Fibroblast of skin of back (primary cell): ENCODE results near the gene PELO.
"Not testable (repeated sequence)": the region's sequence is repeated elsewhere in the genome, so short reads cannot be mapped to it uniquely, and the experiment has no call there.

Experiments used
- DNase-seq: peaks from one replicate; pipeline ENCODE4 v3.0.0-alpha.2; 2013

The PELO gene

DNA sequence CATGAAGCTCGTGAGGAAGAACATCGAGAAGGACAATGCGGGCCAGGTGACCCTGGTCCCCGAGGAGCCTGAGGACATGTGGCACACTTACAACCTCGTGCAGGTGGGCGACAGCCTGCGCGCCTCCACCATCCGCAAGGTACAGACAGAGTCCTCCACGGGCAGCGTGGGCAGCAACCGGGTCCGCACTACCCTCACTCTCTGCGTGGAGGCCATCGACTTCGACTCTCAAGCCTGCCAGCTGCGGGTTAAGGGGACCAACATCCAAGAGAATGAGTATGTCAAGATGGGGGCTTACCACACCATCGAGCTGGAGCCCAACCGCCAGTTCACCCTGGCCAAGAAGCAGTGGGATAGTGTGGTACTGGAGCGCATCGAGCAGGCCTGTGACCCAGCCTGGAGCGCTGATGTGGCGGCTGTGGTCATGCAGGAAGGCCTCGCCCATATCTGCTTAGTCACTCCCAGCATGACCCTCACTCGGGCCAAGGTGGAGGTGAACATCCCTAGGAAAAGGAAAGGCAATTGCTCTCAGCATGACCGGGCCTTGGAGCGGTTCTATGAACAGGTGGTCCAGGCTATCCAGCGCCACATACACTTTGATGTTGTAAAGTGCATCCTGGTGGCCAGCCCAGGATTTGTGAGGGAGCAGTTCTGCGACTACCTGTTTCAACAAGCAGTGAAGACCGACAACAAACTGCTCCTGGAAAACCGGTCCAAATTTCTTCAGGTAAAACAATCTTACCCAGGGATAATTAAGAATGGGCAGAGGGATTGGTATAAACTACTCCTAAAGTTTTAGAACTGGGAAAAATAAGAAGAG is 12.9 kb downstream of the PELO start:
- DNase-seq = peak; percentile 84

DNA sequence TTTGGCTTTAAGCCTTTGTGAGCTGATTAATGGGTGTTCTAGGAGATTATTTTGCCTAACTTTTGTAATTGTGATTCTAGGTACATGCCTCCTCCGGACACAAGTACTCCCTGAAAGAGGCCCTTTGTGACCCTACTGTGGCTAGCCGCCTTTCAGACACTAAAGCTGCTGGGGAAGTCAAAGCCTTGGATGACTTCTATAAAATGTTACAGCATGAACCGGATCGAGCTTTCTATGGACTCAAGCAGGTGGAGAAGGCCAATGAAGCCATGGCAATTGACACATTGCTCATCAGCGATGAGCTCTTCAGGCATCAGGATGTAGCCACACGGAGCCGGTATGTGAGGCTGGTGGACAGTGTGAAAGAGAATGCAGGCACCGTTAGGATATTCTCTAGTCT is 13.6 kb downstream of the PELO start:
- peak; percentile 41 for DNase-seq

DNA sequence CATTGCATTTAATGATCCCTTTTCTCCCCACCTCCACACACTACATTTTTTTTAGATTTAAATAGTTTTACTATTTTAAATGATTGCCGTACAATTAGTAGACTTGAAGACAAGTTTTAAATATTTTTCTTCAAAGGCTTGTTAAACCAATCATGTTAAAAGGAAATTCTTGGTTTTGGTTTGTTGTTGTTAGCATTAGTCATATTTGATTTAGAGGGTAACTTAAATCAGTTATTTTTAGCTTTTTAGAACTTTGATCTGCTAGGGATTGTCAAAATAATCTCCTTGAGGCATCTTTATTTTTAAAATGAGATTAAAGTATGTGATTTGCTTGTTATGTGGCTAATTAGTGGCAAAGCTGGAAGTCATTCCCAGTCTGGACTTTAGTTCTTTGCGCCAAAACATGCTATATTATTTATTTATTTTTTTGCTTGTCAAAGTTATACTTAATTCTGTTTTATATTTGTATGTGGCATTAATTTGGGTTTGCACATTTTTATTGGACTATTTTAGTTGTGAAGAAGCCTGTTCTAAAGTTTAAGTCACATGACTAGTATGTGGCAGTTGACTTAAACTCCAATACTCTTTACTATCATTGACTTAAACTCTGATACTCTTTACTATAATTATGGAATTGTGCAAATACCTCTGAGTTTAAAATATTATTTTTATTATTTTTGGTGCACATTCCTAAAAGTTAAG is 14.7 kb downstream of the PELO start:
- peak; percentile 51 for DNase-seq

DNA sequence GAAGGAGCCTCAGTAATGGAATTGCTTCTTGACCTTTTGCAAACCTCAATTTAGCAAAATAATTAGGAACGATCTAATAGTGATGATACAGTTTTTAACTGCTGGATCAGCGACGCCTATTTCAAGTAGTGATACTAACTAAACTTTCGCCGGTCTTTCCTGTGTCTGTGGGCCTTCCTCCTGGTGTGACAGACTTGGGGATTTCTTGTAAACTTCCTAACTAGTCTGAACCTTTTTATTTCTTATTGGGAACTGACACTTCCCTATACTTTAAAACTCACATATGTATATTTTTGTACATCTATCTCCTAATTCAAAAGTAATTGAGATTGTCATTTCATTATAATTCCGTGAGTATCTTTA is 15.2 kb downstream of the PELO start:
- no peak for DNase-seq

DNA sequence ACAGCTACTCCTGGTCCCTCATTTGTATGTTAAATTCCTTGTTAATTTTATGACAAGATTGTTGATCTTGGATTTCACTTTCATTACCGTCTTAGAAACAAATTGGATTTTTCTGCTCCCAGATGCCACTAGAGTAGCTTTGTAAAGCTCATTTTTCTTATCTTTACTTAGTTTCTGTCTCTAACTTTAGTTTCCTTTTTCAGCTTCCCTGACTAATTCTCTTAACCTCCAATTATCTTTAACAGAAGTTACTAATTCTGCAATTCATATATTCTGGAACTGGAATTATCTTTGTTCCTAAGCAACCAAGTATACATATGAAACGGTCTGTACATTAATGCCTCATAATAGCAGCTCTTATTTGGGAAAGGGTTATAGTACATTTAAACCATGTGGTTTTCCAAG is 16.7 kb downstream of the PELO start:
- DNase-seq = no peak

DNA sequence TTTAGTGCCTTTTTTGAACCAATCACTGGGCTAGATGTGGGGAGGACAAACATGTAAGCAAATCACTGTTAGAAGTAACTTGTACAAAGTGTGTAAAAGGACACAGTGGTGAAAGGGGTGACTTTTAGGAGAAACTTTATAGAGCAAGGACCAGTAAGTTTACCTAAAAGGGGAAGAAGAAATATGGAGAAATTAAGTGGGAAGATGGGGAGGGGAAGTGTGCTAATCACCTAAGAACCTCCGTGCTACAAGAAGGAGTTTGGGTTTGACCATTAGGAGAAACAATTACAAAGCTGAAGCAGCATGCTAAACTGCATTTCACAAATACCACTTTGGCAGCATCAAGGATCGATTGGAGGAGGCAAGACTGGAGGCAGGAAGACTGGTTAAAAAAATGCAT is 17.3 kb downstream of the PELO start:
- DNase-seq = no peak

DNA sequence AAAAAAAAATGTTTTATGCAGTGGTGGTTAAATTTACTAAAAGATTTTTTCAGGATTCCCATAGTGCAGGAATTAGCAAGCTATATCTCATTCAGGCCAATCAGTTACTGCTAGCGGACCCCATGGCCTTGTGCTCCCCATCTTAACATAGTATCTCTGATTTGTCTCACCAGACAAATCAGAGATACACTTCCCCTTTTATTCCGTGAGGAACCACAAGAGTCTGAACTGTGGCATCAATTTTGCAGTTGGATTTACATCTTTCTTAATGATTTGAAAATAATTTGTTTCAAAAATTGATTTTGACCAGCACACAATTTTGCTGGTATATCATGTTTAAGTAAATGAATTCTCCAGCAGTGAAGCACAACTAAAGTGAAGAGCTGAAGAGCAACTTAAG is 17.9 kb downstream of the PELO start:
- DNase-seq = no peak

DNA sequence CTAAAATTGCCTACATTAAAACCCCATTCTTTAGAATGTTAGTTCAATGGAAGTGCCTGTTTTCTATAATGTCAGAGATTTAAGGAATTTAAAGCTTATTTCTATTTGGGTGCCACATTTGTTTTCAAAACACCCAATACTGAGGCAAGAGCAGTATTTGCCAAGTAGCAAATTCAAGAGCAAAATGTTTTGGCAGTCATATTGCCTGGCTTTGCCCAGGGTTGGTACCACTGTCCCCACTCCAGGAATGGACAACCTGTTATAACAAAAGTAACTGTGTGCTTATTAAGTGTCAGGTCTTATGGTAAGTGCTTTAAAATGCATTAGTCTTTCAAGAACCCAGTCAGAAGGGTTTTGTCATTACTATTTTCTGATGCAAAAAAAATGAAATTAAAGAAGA is 19.3 kb downstream of the PELO start:
- no peak for DNase-seq

DNA sequence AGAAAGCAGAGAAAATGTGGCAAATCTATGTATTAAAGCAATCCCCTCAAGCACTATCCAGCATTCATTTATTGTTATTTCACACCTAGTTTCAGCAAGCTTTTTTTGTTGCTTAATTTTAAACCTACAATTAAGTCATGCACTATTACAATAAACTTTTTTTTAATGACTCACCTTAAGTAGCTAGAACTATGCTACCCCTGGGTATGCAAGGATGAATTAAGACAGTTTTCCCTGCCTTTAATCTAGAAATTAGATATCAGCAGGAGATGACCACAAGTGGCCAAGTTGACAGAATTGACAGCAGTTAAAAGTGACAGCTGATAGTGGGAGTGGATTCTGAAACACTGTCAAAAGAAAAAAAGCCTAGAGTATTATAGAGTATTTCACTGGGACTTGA is 20.0 kb downstream of the PELO start:
- no peak for DNase-seq

DNA sequence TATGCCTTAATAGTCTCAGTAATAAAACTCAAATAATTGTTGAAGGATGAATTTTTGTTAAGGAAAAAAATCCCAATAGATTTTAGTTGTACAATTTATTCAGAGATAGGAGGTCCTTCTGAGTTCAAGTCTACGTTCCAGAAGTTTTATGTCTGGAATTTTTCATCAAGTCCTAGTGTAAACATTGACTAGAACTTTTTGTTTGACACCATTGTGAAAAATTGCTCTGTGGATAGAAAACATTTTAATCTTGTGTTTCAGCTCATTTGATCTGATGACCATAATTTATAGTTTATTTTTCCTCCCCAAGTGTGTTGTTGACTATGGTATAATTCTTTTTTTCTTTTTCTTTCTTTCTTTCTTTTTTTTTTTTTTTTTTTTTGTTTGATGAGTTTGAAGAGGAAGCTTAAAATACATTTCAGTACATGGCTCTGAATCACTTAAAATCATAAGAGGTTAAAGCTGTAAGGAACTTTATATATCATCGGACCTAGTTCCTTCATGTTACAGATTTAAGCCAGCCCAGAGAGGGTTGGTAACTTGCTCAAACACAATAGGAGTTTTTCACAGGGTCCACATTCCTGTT is 20.7 kb downstream of the PELO start:
- peak; percentile 72 for DNase-seq

DNA sequence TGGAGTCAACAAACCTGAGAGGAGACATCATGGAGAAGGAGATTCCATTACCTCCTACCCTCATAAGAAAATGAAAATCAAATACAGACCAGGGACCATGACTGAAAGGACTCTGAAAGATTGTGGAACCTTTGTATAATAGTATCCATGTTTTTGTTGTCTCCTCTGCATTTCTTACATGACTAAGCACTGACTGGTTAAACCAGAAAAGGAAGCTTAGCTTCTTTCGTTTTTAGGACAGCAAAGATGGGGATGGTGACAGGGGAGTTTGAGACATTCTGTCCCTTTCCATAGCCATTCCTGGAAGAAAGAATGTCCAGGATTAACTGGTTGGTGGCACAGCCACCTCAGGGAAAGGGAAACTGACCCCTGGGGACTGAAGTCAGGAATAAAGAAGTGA is 22.2 kb downstream of the PELO start:
- DNase-seq = peak; percentile 81

DNA sequence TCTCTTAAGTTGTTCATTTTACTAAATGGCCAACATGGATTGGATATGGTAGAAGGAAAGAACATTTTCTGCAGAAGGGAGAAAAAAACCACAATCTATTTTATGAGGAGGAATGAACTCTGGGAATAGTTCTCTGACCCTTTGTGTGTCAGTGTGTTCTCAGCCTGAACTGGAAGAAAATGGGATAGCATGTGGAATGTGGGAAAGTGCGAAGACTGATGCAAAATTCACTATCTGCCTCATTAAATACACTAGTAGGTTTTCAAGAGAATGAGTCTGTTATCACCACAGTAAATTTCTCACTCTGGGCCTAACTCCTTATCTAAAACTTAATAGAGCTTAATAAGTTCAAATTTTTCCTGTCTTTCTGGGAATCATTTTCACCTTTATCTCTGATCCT is 22.7 kb downstream of the PELO start:
- DNase-seq = no peak

DNA sequence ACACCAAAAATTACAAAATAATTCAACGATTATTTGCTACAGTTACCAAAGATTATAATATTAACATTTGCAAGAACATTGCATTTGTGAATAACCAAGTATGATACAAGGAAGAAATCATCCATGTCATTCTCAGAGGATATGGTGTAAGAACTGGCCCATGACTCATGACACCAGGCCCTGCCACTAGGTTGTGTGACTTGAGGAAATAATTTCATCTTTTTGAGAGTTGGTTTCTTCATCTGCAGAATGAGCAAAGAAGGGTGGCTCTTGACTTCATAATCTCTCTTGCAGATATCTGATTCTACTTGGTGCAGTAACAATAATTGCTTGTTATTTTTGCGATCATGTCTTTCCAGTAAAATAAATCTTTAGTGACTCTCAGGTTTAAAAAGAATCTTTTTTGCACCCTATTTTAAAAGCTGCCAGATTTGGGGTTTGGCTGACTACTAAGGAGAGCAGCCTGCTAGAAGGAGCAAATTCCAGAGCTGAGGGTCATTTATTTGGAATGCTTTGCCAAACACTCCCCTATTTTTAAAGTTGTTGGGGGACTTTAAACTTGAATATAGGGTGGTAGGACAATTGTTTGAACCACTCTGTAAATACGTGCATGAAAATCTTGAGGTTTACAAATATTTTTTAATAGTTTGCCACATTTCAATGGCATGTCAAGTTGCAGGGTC is 23.5 kb downstream of the PELO start:
- peak; percentile 81 for DNase-seq

DNA sequence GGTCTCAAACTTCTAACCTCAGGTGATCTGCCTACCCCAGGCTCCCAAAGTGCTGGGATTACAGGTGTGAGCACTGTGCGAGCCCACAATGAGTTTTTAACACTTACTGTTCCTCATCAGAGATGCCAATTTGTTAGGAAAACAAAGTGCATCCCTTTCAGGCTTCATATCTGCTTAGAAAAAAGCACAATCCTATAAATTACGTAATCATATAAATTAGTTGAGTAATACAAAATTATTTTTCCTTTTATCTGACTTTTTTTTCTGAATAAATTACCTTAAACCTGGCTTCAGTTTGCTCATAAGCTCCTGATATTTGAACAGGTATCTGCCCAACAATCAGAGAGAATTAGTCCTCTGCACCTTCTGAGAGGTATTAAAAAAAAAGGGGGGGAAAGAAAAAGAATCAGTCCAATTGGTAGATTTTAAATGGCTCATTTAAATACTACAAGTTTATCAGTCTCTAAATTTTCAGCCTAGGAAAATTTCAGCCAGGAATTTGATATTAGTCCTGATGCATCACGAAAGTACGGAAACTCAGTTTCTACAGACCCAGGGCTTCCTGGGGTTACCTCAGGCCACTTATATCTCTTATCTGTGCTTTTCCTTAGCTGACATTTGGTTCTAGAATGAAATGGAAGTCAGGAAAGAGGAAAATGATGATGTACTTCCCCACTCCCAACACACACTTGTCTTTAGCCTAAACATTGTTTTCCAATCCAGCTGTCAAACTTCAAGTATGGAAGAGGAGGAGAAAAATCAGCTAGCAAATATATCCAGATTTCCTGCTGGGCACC is 26.8 kb downstream of the PELO start:
- DNase-seq = no peak

DNA sequence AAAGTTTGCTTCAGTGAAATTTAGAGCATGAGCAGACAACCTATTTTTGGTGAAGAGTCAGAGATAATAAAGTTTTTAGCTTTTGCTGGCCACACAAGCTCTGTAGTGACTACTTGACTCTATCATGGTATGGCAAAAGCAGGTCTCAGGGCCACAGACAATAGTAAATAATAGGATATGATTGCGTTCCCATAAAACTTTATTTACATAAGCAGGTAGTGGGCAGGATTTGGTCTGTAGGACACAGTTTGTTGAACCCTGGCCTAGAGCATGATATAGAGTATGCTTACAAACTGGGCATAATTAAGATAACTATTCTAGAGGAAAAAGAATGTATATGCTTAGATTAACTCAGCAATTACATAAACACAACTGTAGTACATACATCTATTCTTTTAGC is 30.1 kb downstream of the PELO start:
- no peak for DNase-seq

DNA sequence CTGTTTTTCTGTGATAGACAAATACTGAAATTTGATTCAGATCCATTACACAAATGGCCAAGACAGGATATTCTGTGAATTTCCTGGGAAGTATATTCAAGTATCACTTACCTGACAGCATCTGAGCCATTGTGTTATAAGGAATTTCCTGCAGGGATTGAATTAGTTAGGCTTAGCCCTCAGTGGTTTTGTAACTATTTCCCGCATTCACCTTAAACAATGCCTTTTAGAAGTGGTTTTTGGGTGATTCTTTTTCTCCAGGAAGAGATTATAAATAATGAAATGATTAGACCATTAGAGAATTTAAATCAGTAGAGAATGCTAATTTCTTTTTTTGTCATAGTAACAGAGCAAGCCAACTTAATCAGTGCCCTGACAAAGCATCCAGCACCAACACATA is 30.6 kb downstream of the PELO start:
- no peak for DNase-seq

DNA sequence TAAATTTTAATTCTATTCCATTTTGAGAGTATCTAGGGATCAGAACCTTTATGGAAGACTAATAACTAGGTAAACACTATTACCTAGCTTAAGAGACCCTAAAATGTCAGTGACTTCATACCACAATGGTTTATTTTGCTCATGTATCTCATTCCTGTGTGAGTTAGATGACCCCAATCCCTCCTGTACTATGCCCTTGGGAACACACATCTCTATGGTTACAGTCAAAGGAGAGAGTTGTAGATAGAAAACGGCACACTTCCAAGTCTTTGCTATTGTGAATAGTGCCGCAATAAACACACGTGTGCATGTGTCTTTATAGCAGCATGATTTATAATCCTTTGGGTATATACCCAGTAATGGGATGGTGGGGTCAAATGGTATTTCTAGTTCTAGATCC is 31.1 kb downstream of the PELO start:
- not testable (repeated sequence) for DNase-seq

DNA sequence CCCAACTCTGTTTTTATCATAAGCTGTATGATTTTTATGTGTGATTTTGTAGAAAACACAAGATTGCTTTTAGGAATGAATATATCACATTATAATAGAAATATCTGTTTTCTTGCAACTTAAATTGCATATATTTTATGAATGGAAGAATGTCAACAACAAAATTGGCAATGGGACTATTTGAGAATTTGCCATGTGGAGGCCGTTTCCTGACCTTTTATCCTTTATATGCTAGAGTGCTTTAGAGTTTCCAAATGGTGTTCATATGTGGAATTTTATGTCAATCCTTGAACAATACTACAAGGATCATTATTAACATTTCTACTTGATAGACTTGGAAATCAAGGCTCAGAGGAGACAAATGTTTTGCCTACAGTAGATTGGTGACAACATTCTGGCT is 34.2 kb downstream of the PELO start:
- no peak for DNase-seq

DNA sequence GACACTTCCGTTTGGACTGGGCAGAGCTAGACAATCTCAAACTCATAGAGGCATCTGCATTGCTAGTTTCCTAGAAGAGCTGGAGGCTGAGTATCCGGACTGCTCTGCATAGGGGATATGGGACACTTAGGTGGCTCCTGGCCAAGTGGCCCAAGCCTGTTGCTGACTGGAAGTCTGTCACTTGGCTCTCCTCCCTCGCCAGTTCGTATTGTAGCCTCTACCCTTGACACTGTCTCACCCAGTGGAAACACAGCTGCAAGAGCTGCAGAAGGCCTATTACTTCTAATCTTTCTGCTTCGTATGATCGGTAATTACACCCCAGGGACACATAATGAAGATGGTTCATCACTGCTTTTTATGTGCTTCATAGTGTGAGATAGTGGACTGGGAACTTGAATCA is 34.7 kb downstream of the PELO start:
- DNase-seq = no peak

DNA sequence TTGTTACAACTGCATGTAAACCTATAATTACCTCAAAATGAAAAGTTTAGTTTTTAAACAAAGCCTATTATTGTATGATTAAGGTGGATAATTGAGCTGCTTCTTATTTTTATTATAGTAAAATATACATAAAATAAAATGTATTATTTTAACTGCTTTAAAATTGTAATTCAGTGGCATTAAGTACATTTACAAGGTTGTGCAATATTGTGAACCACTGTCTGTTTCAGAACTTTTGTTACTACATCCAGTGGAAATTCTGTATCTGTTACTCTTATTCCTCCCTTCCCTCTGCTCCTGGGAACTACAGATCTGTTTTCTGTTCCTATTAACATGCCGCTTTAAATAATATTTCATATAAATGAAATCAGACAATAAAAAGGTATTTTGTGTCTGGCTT is 37.1 kb downstream of the PELO start:
- no peak for DNase-seq

DNA sequence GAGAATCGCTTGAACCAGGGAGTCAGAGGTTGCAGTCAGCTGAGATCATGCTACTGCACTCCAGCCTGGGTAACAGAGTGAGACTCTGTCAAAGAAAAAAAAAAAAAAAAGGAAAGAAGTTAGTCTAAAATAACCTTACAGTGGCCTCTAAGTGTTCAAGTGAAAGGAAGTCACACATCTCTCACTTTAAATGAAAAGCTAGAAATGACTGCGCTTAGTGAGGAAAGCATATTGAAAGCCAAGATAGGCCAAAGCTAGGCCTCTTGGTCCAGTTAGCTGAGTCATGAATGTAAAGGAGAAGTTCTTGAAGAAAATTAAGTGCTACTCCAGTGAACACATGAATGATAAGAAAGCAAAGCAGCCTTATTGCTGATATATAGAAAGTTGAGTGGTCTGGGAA is 38.1 kb downstream of the PELO start:
- DNase-seq = no peak

DNA sequence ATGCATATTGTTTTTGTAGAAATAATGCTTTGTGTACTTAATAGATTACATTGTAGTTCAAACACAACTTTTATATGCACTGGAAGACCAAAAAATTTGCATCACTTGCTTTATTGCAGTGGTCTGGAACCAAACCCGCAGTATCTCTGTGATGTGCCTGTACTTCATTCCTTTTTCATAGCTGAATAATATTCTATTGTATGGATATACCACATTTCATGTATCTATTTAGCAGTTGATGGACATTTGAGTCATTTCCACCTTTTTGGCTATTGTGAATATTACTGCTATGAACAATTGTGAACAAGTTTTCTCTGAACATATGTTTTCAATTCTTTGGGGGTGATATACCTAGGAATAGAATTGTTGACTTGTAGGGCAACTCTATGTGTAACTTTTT is 40.1 kb downstream of the PELO start:
- DNase-seq = no peak

DNA sequence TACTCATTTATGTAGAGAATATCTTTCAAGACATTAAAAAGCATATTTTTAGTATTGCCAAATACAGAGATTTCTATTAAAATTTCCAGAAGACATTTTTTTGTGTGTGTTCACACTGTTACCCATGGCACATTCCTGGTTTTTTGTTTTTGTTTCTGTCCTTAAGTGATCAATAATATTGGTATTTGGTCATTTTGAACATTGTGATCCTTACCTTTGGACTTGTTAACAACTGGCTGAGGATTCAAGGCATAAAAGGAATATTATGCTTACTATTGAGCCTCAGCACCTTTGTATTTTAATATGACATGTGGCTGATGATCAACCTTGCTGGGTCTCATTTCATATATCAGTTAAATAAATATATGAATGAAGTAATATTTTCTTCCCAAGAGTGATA is 41.9 kb downstream of the PELO start:
- DNase-seq = no peak
